A172 (cell line): ENCODE results near the gene MISP. TPM values are rescaled to one million over a fixed set of nuclear protein-coding genes. Genes with fewer than 3 reads are reported as not detected.

ENCODE experiments used
- DNase-seq: peaks from one replicate; pipeline ENCODE4 v3.0.0-alpha.2; 2015; ENCODE audit warnings: low spot score
- total RNA-seq: library from RNA; depleted of rRNA; stranded (reverse); fragments of >200 nt; shearing (Covaris generic); gene quantifications from 2 replicates; pipeline ENCODE4 v1.2.3, GENCODE V29; 2014; rRNA removed

The MISP gene
- total RNA-seq, 1 experiment from 2014 or later: 58.6 TPM

- no peak for DNase-seq
These were observed 57.5 kb downstream of the MISP start for GRCh38 chr19:808423-808775.

DNA sequence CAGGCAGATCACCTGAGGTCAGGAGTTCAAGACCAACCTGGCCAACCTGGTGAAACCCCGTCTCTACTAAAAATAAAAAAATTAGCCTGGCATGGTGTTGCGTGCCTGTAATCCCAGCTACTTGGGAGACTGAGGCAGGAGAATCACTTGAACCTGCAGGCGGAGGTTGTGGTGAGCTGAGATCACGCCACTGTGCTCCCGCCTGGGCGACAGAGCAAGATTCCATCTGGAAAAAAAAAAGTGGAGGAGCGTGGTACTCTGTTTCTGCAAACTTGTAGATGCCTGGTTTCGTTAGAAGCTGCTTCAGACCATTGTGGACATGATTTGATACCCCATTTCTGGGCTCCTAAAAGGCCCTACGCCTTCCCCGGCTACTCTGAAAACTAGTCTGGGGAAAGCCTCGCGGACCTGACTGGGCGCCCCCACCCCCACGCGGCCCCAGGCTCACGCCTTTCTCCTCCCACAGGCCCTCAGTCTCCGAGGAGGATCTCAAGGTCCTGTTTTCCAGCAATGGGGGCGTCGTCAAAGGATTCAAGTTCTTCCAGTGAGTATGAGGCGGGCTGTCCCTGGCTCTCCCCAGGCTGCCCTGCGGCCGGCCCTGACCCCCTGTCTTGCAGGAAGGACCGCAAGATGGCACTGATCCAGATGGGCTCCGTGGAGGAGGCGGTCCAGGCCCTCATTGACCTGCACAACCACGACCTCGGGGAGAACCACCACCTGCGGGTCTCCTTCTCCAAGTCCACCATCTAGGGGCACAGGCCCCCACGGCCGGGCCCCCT, 59.4 kb downstream of the MISP start:
- no peak for DNase-seq

- DNase-seq: no peak
These were observed 60.1 kb downstream of the MISP start for GRCh38 chr19:810883-811489.

DNA sequence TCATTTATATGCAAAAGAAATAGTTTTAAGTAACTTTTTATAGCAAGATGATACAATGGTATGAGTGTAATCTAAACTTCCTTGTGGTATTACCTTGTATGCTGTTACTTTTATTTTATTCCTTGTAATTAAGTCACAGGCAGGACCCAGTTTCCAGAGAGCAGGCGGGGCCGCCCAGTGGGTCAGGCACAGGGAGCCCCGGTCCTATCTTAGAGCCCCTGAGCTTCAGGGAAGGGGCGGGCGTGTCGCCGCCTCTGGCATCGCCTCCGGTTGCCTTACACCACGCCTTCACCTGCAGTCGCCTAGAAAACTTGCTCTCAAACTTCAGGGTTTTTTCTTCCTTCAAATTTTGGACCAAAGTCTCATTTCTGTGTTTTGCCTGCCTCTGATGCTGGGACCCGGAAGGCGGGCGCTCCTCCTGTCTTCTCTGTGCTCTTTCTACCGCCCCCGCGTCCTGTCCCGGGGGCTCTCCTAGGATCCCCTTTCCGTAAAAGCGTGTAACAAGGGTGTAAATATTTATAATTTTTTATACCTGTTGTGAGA, 60.7 kb downstream of the MISP start:
- DNase-seq: no peak

- DNase-seq: no peak
These were observed 61.3 kb downstream of the MISP start for GRCh38 chr19:812049-812746.

GRCh38 chr19:812747-813218, 61.9 kb downstream of the MISP start:
- DNase-seq: no peak

DNA sequence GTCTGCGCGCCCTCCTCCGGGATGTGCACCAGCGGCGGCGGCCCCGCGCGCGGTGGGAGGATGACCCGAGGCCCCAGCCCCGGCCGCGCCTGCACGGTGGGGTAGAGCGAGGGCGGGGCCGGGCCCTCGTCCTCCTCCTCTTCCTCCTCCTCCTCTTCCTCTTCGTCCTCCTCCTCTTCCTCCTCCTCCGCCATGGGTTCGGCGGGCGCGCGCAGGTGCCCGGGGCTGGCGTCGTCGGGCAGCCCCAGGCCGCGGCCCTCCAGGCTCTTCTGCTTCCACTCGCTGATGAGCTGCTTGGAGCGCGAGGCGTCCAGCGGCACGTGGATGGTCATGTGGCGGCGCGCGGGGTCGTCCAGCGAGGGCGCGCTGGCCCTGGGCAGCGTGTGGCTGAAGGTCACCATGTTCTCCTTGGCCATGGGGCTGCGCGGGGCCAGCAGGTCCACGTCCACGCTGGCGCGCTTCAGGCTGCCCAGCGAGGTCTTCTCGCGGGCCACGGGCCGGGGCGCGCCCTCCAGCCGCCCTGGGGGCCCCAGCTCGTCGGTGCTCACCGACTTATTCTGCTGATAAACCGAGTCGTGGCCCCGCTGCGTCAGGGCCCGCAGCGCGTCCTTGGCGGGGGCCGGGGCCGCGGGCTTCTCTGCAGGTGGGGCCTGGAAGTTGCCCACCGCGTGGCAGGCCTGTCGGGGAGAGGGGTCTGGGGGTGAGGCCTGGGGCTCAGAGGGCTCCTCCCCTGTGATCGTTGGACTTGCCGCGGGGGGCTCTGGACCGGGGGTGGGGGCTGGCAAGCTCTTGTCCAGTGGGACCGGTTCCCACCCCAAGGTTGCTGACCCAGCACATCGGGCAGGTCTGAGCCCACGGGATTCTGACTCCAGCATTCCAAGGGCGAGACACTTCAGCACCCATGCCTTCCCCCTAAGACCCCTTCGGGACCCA, 62.6 kb downstream of the MISP start:
- no peak for DNase-seq

Other genes with a start within 250 kb of the MISP start
- 44.3 and 104 TPM in 2 replicates for gene TPGS1, start 243.6 kb upstream of the MISP start, total RNA-seq
- gene CDC34, start 219.4 kb upstream of the MISP start, total RNA-seq: 96.1 and 105 TPM in 2 replicates
- not detected in 2 replicates for gene GZMM, start 207.1 kb upstream of the MISP start, total RNA-seq
- 700 and 767 TPM in 2 replicates for gene BSG, start 178.5 kb upstream of the MISP start, total RNA-seq
- 9.3 and 12.7 TPM in 2 replicates for gene HCN2, start 161.2 kb upstream of the MISP start, total RNA-seq
- 42.7 and 58.4 TPM in 2 replicates for gene POLRMT, start 117.6 kb upstream of the MISP start, total RNA-seq
- 0.17 TPM in 1 of 2 replicates, not detected in the other for gene FGF22, start 111.2 kb upstream of the MISP start, total RNA-seq
- 40.9 and 62.4 TPM in 2 replicates for gene RNF126, start 87.9 kb upstream of the MISP start, total RNA-seq
- gene FSTL3, start 74.7 kb upstream of the MISP start, total RNA-seq: 267 and 269 TPM in 2 replicates
- gene PRSS57, start 55.7 kb upstream of the MISP start, total RNA-seq: not detected in 2 replicates
- 42.9 and 47.9 TPM in 2 replicates for gene PALM, start 42.2 kb upstream of the MISP start, total RNA-seq
- gene PTBP1, start 46.3 kb downstream of the MISP start, total RNA-seq: 171 and 174 TPM in 2 replicates
- 7.5 and 12.7 TPM in 2 replicates for gene PLPPR3, start 70.8 kb downstream of the MISP start, total RNA-seq
- 0.36 TPM in 1 of 2 replicates, not detected in the other for gene AZU1, start 76.7 kb downstream of the MISP start, total RNA-seq
- gene PRTN3, start 89.9 kb downstream of the MISP start, total RNA-seq: 0.14 and 0.16 TPM in 2 replicates
- not detected in 2 replicates for gene ELANE, start 101.2 kb downstream of the MISP start, total RNA-seq
- 14.4 and 16.2 TPM in 2 replicates for gene CFD, start 108.6 kb downstream of the MISP start, total RNA-seq
- gene MED16, start 142.1 kb downstream of the MISP start, total RNA-seq: 15.2 and 17.2 TPM in 2 replicates
- not detected in 2 replicates for gene RNU6-9, start 142.4 kb downstream of the MISP start, total RNA-seq
- 23.0 and 29.7 TPM in 2 replicates for gene R3HDM4, start 162.1 kb downstream of the MISP start, total RNA-seq
- not detected in 2 replicates for gene KISS1R, start 166.2 kb downstream of the MISP start, total RNA-seq
- 2.4 and 4.4 TPM in 2 replicates for gene ARID3A, start 174.9 kb downstream of the MISP start, total RNA-seq
- gene WDR18, start 233.2 kb downstream of the MISP start, total RNA-seq: 41.8 and 42.6 TPM in 2 replicates
- 0.38 TPM in 1 of 2 replicates, not detected in the other for gene GRIN3B, start 249.3 kb downstream of the MISP start, total RNA-seq